Activated CD4-positive, alpha-beta T cell treated with anti-CD3 and anti-CD28 coated beads, Interleukin-10, Interleukin-2, amounts not matched to agents 100 ng/mL and 50 ng/mL, durations not matched to agents 16 hours and 8 hours (primary cell): Measurements from ENCODE around the gene WFDC11.
A peak's percentile ranks its signal among the peaks of the same experiment; 100 is the strongest.
"Not testable (repeated sequence)": the region's sequence is repeated elsewhere in the genome, so short reads cannot be mapped to it uniquely, and the experiment has no call there.

Experiments
- DNase-seq: peaks from one replicate; pipeline ENCODE4 v3.0.0-alpha.2; 2020

Gene WFDC11

GRCh38 chr20:45670139-45670538 is at the start of gene WFDC11:
WFDC11 (minus strand) TSS chr20:45670239; CDS start chr20:45650600, 19,639 bp downstream.
- no peak for DNase-seq

GRCh38 chr20:45716141-45716688 is 46.2 kb upstream of the WFDC11 start:
- not testable (repeated sequence) for DNase-seq

- DNase-seq, result no peak
These were observed 35.1 kb upstream of the WFDC11 start, which contains the start of gene WFDC10B for GRCh38 chr20:45704969-45705637. WFDC10B (minus strand) TSS chr20:45705019; CDS start chr20:45685992, 19,027 bp downstream.

- DNase-seq, result no peak
These were observed 31.8 kb upstream of the WFDC11 start, which contains the start of gene WFDC13 for GRCh38 chr20:45701873-45702272. WFDC13 (plus strand) TSS chr20:45702038; CDS start chr20:45702124, 86 bp downstream.

GRCh38 chr20:45701104-45701503 is 31.1 kb upstream of the WFDC11 start:
- no peak for DNase-seq

GRCh38 chr20:45695496-45695895 is 25.5 kb upstream of the WFDC11 start:
- no peak for DNase-seq

- not testable (repeated sequence) for DNase-seq
These were observed 23.3 kb upstream of the WFDC11 start for GRCh38 chr20:45693346-45693745.

- DNase-seq, result no peak
These were observed 15.9 kb upstream of the WFDC11 start for GRCh38 chr20:45685896-45686295.

- DNase-seq, result no peak
These were observed 9.6 kb upstream of the WFDC11 start for GRCh38 chr20:45679650-45680049.

GRCh38 chr20:45672765-45673164 is 2.7 kb upstream of the WFDC11 start:
- DNase-seq, result no peak

GRCh38 chr20:45657038-45657437 is 13.0 kb downstream of the WFDC11 start:
- not testable (repeated sequence) for DNase-seq

GRCh38 chr20:45651726-45652125 is 18.3 kb downstream of the WFDC11 start:
- DNase-seq, result not testable (repeated sequence)

GRCh38 chr20:45649312-45649863 is 20.7 kb downstream of the WFDC11 start:
- no peak for DNase-seq

GRCh38 chr20:45647441-45648050 is 22.5 kb downstream of the WFDC11 start:
- no peak for DNase-seq

GRCh38 chr20:45646875-45647274 is 23.2 kb downstream of the WFDC11 start:
- DNase-seq, result no peak

GRCh38 chr20:45645869-45646268 is 24.2 kb downstream of the WFDC11 start:
- DNase-seq, result not testable (repeated sequence)

- DNase-seq, result not testable (repeated sequence)
These were observed 29.0 kb downstream of the WFDC11 start for GRCh38 chr20:45641076-45641475.

GRCh38 chr20:45639687-45640086 is 30.4 kb downstream of the WFDC11 start:
- DNase-seq, result no peak

- no peak for DNase-seq
These were observed 33.5 kb downstream of the WFDC11 start for GRCh38 chr20:45636513-45636912.

- DNase-seq, result no peak
These were observed 38.9 kb downstream of the WFDC11 start, which contains the start of gene WFDC9 for GRCh38 chr20:45631184-45631583. WFDC9 (minus strand) TSS chr20:45631284; CDS start chr20:45610181, 21,103 bp downstream.

- DNase-seq, result no peak
These were observed 39.7 kb downstream of the WFDC11 start for GRCh38 chr20:45630371-45630770.

GRCh38 chr20:45629496-45630100 is 40.4 kb downstream of the WFDC11 start, which contains the start of gene WFDC10A:
WFDC10A (plus strand) TSS chr20:45629739; CDS start chr20:45629814, 75 bp downstream.
- DNase-seq, result peak; percentile 46

- no peak for DNase-seq
These were observed 43.5 kb downstream of the WFDC11 start for GRCh38 chr20:45626540-45626939.
